HEK293 (cell line): ENCODE measurements around the gene PRKCQ.

ENCODE experiments used
- MZF1 ChIP-seq: fragments of 450-650 bp; formaldehyde crosslinking; IDR thresholded peaks from 2 replicates; pipeline ENCODE4 v1.5.1; 2017; ENCODE audit warnings: missing biosample characterization, missing genetic modification characterization, borderline replicate concordance
- ZBTB21 ChIP-seq: fragments of 450-650 bp; formaldehyde crosslinking; IDR thresholded peaks from 2 replicates; pipeline ENCODE4 v1.5.1; 2017; ENCODE audit warnings: missing biosample characterization, missing genetic modification characterization
- TF ChIP-seq, protein P1 (sequence below): fragments of 450-650 bp; formaldehyde crosslinking; IDR thresholded peaks from 2 replicates; pipeline ENCODE4 v1.5.1; 2016; ENCODE audit warnings: missing biosample characterization, missing genetic modification characterization
- TF ChIP-seq, protein P2 (sequence below): fragments of 450-650 bp; formaldehyde crosslinking; IDR thresholded peaks from 2 replicates; pipeline ENCODE4 v1.5.1; 2016; ENCODE audit warnings: missing biosample characterization, missing genetic modification characterization, low read depth
- TF ChIP-seq, protein P3 (sequence below): fragments of 450-650 bp; formaldehyde crosslinking; IDR thresholded peaks from 2 replicates; pipeline ENCODE4 v1.5.1; 2016; ENCODE audit warnings: missing biosample characterization, missing genetic modification characterization

DNA sequence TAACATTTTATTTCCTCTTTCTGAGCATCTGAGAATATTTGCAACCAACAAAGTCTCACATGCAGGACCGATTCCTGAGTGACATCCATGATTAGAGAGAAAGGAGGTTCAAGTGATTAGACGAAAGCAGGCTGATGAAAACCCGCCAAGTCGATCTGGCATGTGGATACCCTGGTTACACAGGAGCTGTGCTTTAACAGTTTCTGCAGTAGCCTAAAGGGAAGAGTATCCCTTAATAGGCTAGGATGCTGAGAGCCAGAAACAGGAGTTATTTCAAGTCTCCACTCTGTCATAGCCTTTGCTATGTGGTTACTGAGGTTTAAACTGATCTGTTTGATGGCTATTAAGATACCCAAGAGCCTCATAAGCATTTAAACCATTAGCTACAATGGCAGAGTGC is 82.5 kb downstream of the PRKCQ start:
- TF ChIP-seq MZF1 (tag by site-specific recombination) (no peak), ZBTB21 (tag by site-specific recombination) (no peak)
- TF ChIP-seq, protein P1, sequence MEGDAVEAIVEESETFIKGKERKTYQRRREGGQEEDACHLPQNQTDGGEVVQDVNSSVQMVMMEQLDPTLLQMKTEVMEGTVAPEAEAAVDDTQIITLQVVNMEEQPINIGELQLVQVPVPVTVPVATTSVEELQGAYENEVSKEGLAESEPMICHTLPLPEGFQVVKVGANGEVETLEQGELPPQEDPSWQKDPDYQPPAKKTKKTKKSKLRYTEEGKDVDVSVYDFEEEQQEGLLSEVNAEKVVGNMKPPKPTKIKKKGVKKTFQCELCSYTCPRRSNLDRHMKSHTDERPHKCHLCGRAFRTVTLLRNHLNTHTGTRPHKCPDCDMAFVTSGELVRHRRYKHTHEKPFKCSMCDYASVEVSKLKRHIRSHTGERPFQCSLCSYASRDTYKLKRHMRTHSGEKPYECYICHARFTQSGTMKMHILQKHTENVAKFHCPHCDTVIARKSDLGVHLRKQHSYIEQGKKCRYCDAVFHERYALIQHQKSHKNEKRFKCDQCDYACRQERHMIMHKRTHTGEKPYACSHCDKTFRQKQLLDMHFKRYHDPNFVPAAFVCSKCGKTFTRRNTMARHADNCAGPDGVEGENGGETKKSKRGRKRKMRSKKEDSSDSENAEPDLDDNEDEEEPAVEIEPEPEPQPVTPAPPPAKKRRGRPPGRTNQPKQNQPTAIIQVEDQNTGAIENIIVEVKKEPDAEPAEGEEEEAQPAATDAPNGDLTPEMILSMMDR (tag by site-specific recombination): no peak
- TF ChIP-seq, protein P2, sequence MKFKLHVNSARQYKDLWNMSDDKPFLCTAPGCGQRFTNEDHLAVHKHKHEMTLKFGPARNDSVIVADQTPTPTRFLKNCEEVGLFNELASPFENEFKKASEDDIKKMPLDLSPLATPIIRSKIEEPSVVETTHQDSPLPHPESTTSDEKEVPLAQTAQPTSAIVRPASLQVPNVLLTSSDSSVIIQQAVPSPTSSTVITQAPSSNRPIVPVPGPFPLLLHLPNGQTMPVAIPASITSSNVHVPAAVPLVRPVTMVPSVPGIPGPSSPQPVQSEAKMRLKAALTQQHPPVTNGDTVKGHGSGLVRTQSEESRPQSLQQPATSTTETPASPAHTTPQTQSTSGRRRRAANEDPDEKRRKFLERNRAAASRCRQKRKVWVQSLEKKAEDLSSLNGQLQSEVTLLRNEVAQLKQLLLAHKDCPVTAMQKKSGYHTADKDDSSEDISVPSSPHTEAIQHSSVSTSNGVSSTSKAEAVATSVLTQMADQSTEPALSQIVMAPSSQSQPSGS (tag by site-specific recombination): no peak
- TF ChIP-seq, protein P3, sequence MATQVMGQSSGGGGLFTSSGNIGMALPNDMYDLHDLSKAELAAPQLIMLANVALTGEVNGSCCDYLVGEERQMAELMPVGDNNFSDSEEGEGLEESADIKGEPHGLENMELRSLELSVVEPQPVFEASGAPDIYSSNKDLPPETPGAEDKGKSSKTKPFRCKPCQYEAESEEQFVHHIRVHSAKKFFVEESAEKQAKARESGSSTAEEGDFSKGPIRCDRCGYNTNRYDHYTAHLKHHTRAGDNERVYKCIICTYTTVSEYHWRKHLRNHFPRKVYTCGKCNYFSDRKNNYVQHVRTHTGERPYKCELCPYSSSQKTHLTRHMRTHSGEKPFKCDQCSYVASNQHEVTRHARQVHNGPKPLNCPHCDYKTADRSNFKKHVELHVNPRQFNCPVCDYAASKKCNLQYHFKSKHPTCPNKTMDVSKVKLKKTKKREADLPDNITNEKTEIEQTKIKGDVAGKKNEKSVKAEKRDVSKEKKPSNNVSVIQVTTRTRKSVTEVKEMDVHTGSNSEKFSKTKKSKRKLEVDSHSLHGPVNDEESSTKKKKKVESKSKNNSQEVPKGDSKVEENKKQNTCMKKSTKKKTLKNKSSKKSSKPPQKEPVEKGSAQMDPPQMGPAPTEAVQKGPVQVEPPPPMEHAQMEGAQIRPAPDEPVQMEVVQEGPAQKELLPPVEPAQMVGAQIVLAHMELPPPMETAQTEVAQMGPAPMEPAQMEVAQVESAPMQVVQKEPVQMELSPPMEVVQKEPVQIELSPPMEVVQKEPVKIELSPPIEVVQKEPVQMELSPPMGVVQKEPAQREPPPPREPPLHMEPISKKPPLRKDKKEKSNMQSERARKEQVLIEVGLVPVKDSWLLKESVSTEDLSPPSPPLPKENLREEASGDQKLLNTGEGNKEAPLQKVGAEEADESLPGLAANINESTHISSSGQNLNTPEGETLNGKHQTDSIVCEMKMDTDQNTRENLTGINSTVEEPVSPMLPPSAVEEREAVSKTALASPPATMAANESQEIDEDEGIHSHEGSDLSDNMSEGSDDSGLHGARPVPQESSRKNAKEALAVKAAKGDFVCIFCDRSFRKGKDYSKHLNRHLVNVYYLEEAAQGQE (tag by site-specific recombination): no peak
